ENCODE results near the gene BANF2.

Gene BANF2

GRCh38 chr20:17699931-17700351 is at the start of gene BANF2:
TSS of gene BANF2 (plus strand) at chr20:17699966. CDS start at chr20:17725026, 25,060 bp downstream.
- Histone ChIP-seq H3K9ac (ENCODE audit: low read depth, low read length) (no peak within 1 kb of the TSS), H3K4me1 (ENCODE audit: insufficient read depth, low read length) (no peaks in the 10 kb centered on the region), H3K36me3 (ENCODE audit: insufficient read depth, low read length) (no peaks in the 10 kb centered on the region), H3K9me3 (ENCODE audit: control insufficient read depth, insufficient read depth, low read length) (no peaks in the 10 kb centered on the region)

GRCh38 chr20:17650301-17651128 is 49.3 kb upstream of the BANF2 start:
- no peaks in the 10 kb centered on the region for H3K36me3 ChIP-seq (ENCODE audit: insufficient read depth, low read length)
- no peak overlapping the region for H3K9ac ChIP-seq (ENCODE audit: low read depth, low read length)
- H3K9me3 ChIP-seq (ENCODE audit: control insufficient read depth, insufficient read depth, low read length), result no peaks in the 10 kb centered on the region
- peaks cover 5% of the 10 kb centered on the region for H3K4me1 ChIP-seq (ENCODE audit: insufficient read depth, low read length)

DNA sequence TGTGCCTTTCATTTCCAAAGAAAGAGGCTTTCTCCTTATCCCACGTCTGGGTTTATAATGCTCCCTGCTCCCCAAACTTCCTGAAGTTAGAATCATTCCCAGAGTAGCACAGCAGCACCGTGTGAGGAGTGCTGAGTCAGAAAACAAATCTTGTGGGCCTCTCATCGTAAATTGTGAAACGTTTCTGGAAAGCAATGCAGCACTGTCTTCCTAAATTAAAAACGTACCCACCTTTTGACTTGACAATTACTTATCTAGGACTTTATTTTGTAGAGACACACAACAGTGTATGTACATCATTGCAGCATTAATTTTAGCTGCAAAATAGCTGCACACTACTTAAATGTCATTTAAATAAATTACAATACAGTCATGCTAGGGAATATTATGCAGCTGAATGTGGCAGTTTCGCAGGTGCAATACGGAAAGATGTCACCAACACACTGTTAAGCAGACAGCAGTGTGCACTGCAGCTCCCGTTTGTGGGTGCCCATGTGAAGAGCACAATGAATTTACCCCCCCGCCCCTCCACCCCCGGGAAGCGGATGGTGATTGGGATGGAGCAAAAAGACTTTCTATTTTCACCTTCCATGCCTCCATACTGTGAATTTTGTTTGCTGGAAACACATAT is 48.5 kb upstream of the BANF2 start:
- Histone ChIP-seq H3K36me3 (ENCODE audit: insufficient read depth, low read length) (no peaks in the 10 kb centered on the region), H3K9me3 (ENCODE audit: control insufficient read depth, insufficient read depth, low read length) (no peaks in the 10 kb centered on the region), H3K9ac (ENCODE audit: low read depth, low read length) (no peak overlapping the region), H3K4me1 (ENCODE audit: insufficient read depth, low read length) (peaks cover 11% of the 10 kb centered on the region)

GRCh38 chr20:17651760-17652388 is 47.9 kb upstream of the BANF2 start:
- H3K4me1 ChIP-seq (ENCODE audit: insufficient read depth, low read length), result peaks cover 18% of the 10 kb centered on the region
- H3K9me3 ChIP-seq (ENCODE audit: control insufficient read depth, insufficient read depth, low read length), result no peaks in the 10 kb centered on the region
- no peaks in the 10 kb centered on the region for H3K36me3 ChIP-seq (ENCODE audit: insufficient read depth, low read length)
- H3K9ac ChIP-seq (ENCODE audit: low read depth, low read length), result no peak overlapping the region

DNA sequence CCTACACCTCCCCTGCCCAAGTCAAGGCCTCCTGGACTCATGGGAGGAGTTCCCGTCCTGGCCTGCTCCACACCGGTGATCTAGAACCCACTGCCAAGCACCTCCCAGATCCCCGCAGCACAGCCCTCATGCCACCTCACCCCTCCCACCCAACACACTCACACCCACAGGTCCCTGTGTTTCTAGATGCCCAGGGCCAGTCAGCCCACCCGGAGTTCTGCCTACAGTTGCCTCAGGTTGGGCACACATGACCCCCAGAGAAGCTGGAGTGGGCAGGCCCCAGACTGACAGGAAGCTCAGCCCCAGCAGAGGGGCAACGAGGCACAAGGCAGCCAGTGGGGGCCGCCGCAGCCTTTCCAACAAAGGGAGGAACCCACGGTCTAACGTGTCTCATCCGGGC is 47.4 kb upstream of the BANF2 start:
- Histone ChIP-seq H3K4me1 (ENCODE audit: insufficient read depth, low read length) (peaks cover 19% of the 10 kb centered on the region), H3K9ac (ENCODE audit: low read depth, low read length) (no peak overlapping the region), H3K36me3 (ENCODE audit: insufficient read depth, low read length) (no peaks in the 10 kb centered on the region), H3K9me3 (ENCODE audit: control insufficient read depth, insufficient read depth, low read length) (no peaks in the 10 kb centered on the region)

DNA sequence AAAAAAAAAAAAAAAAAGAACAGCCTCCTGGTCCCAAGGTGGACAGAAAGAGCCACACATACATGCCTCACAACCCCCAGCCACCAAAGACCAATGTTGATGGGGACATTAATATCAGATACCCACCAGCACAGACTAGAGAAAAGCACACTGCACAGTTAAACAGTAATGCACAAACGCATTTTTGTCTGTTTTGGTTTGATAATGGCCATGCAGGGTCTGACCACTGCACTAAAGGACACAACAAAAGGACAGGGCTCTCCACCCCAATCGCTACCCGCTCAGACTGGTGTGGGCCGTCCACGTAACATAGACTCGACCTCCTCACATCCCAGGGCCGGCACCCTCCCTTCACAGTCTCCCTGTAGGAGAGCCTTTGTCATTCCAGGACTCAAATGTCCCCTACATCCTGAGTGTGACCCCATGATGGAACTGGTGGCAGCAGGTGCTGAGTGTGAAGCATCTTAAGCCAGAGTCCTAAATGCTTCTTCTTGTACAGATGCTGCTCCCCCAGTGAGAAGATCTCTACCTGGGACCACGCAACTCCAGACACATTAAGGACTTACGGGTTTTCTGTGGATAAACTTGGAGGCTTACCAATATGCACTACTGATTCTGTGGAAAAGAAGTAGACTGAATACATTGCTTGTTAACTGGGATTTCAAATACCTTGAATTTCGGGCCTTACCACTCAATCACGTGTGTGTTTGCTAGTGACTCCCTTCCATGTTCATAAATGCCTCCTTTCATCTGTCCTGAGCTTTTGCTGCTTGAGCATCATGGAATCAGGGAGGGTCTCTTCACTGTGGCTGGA is 45.7 kb upstream of the BANF2 start:
- H3K9ac ChIP-seq (ENCODE audit: low read depth, low read length), result no peak overlapping the region
- peaks cover 19% of the 10 kb centered on the region for H3K4me1 ChIP-seq (ENCODE audit: insufficient read depth, low read length)
- H3K36me3 ChIP-seq (ENCODE audit: insufficient read depth, low read length), result peaks cover 9% of the 10 kb centered on the region
- no peaks in the 10 kb centered on the region for H3K9me3 ChIP-seq (ENCODE audit: control insufficient read depth, insufficient read depth, low read length)

- H3K9ac ChIP-seq (ENCODE audit: low read depth, low read length), result no peak overlapping the region
- H3K9me3 ChIP-seq (ENCODE audit: control insufficient read depth, insufficient read depth, low read length), result no peaks in the 10 kb centered on the region
- peaks cover 9% of the 10 kb centered on the region for H3K36me3 ChIP-seq (ENCODE audit: insufficient read depth, low read length)
- H3K4me1 ChIP-seq (ENCODE audit: insufficient read depth, low read length), result peaks cover 19% of the 10 kb centered on the region
These were observed 45.0 kb upstream of the BANF2 start for GRCh38 chr20:17654649-17655285.

- Histone ChIP-seq H3K9me3 (ENCODE audit: control insufficient read depth, insufficient read depth, low read length) (no peaks in the 10 kb centered on the region; the same call in 1 of the 2 replicates), H3K9ac (ENCODE audit: low read depth, low read length) (no peak overlapping the region), H3K36me3 (ENCODE audit: insufficient read depth, low read length) (peaks cover 14% of the 10 kb centered on the region), H3K4me1 (ENCODE audit: insufficient read depth, low read length) (peaks cover 19% of the 10 kb centered on the region)
These were observed 44.5 kb upstream of the BANF2 start for GRCh38 chr20:17655286-17655651.

- no peak overlapping the region for H3K9ac ChIP-seq (ENCODE audit: low read depth, low read length)
- peaks cover 16% of the 10 kb centered on the region for H3K36me3 ChIP-seq (ENCODE audit: insufficient read depth, low read length)
- H3K9me3 ChIP-seq (ENCODE audit: control insufficient read depth, insufficient read depth, low read length), result no peaks in the 10 kb centered on the region; the same call in 1 of the 2 replicates
- peaks cover 19% of the 10 kb centered on the region for H3K4me1 ChIP-seq (ENCODE audit: insufficient read depth, low read length)
These were observed 43.8 kb upstream of the BANF2 start for GRCh38 chr20:17655865-17656479.

- Histone ChIP-seq H3K36me3 (ENCODE audit: insufficient read depth, low read length) (peaks cover 16% of the 10 kb centered on the region), H3K4me1 (ENCODE audit: insufficient read depth, low read length) (peaks cover 19% of the 10 kb centered on the region), H3K9me3 (ENCODE audit: control insufficient read depth, insufficient read depth, low read length) (no peaks in the 10 kb centered on the region; the same call in 1 of the 2 replicates), H3K9ac (ENCODE audit: low read depth, low read length) (no peak overlapping the region)
These were observed 42.5 kb upstream of the BANF2 start for GRCh38 chr20:17657079-17657825.

- Histone ChIP-seq H3K4me1 (ENCODE audit: insufficient read depth, low read length) (peaks cover 19% of the 10 kb centered on the region), H3K36me3 (ENCODE audit: insufficient read depth, low read length) (peaks cover 16% of the 10 kb centered on the region), H3K9ac (ENCODE audit: low read depth, low read length) (no peak overlapping the region), H3K9me3 (ENCODE audit: control insufficient read depth, insufficient read depth, low read length) (no peaks in the 10 kb centered on the region; the same call in 1 of the 2 replicates)
These were observed 41.7 kb upstream of the BANF2 start for GRCh38 chr20:17657898-17658647.

GRCh38 chr20:17658648-17658993 is 41.1 kb upstream of the BANF2 start:
- H3K9me3 ChIP-seq (ENCODE audit: control insufficient read depth, insufficient read depth, low read length), result no peaks in the 10 kb centered on the region; the same call in 1 of the 2 replicates
- peaks cover 19% of the 10 kb centered on the region for H3K4me1 ChIP-seq (ENCODE audit: insufficient read depth, low read length)
- peaks cover 16% of the 10 kb centered on the region for H3K36me3 ChIP-seq (ENCODE audit: insufficient read depth, low read length)
- no peak overlapping the region for H3K9ac ChIP-seq (ENCODE audit: low read depth, low read length)
